HG03342 (cell line): ENCODE measurements around the gene EVL.
"Not testable (repeated sequence)": the region's sequence is repeated elsewhere in the genome, so short reads cannot be mapped to it uniquely, and the experiment has no call there.

ENCODE experiments used
- ATAC-seq: cut with Tn5 transposase; IDR thresholded peaks from one replicate; pipeline ENCODE4 v1.9.1; 2021; ENCODE audit warnings: mild to moderate bottlenecking, moderate library complexity; ENCODE audit not compliant: unreplicated experiment

EVL gene

DNA sequence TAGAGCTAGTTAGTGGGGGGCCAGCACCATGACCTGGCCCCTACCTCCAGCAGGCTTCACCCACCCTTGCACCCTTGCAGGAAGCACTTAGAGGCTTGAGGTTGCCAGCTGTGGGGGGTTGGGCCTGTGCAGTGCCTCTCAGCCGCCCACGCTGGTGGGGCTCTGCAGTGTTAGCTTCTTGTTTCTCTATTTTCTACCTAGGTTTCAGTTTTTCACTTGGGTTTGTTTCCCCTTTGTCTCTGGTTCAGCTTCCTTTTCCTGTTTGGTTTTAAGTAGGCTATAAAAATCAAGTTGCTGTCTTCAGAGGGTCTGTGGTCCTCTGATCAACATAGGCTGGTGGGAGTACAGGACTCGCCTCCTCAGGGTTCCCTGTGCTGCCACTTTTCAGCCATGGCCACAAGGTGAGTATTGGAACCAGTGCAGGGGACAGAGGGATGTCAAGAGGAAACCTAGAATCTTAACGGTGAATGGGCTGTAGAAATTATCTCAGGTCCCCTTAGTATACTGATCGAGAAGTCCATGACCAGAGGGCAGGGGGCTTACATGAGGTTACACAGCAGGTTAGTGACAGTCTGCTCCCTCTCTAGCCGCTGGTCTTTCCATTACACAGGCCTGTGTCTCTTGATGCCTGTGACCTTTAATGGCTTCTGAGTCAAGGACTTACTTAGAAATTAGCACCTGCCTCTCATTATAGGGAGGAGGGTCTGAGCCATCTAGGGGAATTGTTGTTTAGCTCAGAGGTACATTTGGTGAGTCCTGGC, at the start of gene EVL:
EVL (plus strand) TSS at position 312 of the 761 bp plus-strand sequence; CDS start at position 391, 79 bp downstream.
- peak; percentile 42 for ATAC-seq

DNA sequence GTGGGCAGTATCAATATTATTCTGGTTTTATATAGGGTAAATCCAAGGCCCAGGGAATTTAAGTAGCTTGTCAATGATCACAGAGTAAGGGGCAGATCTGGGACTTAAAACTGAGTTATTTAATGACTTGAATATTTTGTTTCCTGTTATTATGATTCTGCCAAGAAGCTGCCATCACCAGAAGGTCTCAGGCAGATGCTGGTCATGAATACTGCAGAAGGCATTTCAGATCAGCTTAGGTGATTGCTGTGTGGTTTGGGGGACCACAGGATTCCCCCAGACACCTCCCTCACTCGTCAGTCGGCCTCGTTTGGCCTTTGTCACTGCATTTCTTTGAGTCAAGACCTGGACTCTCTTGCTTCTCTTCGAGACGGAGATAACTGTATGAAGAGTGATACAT, 47.7 kb upstream of the EVL start:
- no peak for ATAC-seq

DNA sequence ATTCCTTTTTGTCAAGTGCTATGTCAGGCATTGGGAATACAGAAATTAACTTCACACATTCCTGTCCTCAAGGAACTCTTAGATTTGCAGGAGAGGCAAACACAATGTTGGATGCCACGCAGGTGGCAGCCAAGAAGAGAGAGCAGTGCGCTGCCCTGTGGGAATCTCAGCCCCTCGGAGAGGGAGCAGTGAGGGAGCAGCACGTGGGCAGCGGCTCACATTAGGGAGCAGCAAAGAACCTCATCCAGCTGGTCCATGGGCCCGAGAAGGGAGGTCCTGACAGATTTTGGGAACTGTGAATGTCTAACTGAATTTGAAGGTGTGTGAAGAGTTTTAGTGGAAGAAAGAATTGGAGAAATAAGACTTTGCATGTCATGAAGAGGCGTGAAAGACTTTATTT, 47.2 kb upstream of the EVL start:
- no peak for ATAC-seq

GRCh38 chr14:100018482-100018881, 46.7 kb upstream of the EVL start:
- ATAC-seq, result no peak

DNA sequence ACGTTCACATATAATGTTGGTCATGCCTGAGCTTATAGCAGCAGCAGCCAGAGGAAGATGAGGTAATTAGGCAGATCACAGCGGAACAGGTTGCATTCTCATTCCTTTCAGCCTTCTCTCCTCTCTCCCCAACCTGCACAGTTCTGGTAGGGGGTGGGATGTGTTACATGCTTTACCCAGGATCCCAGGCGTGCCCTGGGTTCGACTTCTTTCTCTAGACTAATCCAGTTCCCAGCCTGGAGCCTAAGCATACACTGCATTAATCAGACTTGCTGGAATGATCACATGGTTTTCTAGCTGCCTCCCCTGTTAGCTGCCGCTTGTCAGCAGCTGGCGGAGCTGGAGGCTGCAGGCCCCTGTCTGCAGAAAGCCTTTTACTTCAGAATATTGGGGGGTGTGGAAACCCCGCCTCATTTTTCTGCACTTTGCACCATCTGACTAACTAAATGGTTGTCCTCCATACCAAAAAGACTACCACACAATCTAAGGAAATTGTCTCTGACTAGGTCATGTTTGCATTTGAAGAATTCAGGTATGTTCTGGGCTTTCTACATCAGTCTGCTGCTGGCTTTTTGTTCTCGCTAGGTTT, 46.0 kb upstream of the EVL start:
- ATAC-seq, result no peak

DNA sequence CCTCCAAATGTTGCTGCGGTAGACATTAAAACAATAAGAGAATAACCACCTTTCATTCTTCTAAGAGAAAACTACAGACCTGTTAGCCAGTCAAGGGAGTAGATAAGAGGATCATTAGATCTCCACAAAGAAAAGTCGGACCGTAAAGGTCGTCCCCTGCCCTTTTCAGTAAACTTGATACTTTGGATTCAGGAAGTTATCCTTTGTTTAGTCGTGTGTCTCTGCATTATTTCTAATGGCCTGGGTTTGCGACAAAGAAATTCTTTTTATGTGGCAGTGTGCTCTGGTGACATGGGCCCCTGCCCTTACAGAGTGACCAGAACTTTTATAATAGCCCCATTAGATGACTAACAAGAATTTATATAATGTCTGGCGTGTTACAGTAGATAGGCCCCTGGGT, 44.6 kb upstream of the EVL start:
- no peak for ATAC-seq

- no peak for ATAC-seq
These were observed 42.3 kb upstream of the EVL start for GRCh38 chr14:100022772-100023451.

GRCh38 chr14:100025111-100025510, 40.1 kb upstream of the EVL start:
- no peak for ATAC-seq

GRCh38 chr14:100027771-100028490, 37.3 kb upstream of the EVL start:
- no peak for ATAC-seq

DNA sequence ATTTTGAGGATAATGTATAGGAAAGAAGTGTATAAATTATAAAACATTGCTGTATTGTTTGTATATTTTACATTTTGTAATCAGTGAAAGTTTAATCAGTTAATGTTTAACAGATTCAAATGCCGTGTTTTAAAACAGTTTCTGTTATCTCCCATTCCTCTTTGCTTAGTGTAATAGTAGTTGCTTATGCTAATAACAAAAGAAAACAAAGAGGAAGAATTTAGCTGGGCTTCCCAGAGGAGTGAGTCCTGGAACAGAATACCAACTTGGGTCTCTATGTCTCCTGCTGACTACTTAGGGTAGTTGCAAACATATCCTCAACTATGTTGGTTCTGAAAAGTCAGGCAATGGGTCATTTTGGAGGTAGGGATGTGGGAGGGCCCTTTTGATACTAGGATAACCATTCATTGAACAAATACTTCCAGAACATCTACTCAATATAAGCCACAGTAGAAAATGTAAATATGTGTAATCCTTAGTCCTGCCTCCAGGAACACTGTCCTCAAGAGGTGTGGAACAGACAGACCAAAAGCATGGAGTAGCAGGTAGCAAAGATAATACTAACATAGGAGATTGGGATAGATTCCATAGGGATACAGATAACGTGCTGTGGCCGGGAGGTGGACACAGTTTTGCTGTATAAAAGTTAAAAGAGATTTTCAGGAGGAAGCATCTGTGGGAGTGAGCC, 36.1 kb upstream of the EVL start:
- no peak for ATAC-seq

GRCh38 chr14:100030006-100030405, 35.2 kb upstream of the EVL start:
- not testable (repeated sequence) for ATAC-seq

- no peak for ATAC-seq
These were observed 34.6 kb upstream of the EVL start for GRCh38 chr14:100030452-100031153.

- ATAC-seq, result no peak
These were observed 33.5 kb upstream of the EVL start for GRCh38 chr14:100031506-100032281.

DNA sequence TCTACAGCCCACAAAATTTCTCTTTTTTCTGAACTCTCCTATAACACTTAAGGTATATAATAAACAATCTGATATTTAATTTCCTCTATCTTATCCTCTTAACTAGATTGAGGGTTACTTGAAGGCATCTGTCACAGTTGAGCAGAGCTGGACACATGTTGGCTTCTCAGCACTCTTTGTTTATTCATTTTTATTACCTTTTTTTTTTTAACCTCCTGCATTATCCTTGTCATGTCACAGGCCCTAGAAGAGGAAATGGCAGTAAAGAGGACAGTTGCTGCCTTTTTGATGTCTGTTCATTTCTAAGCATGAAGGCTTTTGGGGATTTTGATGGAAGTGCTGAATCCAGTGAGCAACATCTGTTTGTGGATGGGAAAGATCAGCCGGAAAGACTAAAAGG, 32.5 kb upstream of the EVL start:
- ATAC-seq, result no peak

DNA sequence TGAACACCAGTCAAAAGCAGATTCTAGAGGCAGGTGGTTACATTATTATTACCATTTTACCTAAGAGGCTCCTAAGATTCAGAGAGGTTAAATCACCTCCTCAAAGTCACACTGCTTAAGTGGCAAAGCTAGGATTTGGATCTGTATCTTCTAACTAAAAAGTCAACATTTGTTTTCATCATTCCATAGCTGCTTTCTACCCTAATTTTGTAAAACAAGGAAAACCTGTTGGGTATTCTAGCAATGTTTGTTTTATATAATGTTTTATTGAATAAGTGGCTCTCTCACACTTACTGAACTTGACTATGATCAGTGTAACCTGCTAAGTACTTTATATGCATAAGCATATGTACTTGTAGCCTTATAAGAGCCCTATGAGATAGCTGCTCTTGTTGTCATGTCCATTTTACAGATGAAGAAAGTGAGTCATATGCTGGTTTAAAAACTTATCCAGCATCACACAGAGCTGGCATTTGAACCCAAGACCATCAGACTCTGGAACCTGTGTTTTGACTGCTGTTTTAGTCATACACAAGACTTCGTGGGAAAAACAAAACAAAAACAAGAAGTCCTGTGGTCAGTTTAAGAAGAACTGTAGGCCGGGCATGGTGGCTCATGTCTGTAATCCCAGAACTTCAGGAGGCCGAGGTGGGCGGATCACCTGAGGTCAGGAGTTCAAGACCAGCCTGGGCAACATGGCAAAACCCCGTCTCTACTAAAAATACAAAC, 31.7 kb upstream of the EVL start:
- ATAC-seq, result no peak

GRCh38 chr14:100034468-100034867, 30.8 kb upstream of the EVL start:
- no peak for ATAC-seq

DNA sequence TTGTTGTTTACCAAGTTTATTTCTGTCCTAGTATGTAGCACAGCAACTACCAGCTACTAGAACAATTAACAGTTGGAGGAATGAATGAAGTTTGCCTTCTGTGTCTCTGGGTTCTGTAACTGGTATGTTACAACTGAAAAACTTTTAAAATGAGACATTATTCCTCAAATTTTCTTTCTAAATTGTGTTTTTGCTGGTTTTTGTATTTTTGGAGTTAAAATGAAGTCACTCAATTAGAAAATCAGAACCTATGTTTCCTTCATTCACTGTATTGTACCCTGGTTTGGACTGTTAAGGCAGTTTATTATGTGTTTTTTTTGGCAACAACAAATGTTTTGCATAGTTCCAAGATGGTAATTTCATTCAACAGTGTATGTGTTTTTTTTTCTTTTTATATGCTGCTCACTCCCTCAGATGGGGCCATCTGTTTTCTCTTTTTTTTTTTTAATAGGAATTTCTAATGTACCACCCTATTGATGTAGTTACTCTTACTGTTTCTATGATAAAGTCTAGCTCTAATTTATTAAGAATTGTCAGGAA, 30.2 kb upstream of the EVL start:
- ATAC-seq, result no peak

- ATAC-seq, result no peak
These were observed 29.5 kb upstream of the EVL start for GRCh38 chr14:100035700-100036099.

DNA sequence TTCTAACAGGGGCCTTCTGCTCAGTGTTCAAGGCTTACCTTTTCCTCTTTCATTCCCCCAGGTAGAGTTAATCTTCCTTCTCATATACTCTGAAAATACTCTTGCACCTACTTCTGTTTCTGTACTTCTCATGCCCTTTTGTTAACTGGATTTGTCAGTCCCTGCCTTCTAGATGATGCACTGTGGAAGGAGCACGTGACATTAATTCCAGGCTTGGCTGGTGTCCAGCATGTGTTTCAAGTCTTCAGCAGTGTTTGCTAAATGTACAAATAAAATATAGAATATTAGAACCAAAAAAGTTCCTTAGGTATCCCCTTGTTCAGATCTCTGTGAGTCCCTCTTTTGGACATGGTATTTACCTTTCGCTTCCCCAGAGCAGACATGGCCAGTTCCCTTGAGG, 27.9 kb upstream of the EVL start:
- ATAC-seq, result no peak
